ENCODE measurements around the gene MUSTN1.

The MUSTN1 gene

DNA sequence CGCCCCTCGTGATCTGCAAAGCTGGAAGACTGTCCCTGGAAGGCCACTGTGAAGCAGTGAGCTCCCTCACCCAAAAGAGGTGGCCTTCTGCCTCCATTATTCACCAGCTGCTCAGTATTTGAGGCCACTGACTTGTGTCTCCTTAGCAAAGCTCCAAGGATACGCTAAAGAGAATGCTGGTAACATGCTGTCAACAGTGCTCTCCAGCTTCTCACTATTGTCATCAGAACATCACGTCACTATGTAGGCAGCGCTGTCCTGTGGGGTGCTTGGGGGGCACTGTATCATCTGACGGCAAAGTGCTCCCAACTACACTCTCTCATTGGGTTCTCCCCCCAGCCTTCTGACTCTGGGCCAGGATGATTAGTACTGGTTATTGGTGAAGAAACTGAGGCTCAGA lies 18.6 kb downstream of the MUSTN1 start:
- no peak for TF ChIP-seq EZH2phosphoT487 (IDR thresholded peaks at IDR 0.05; ENCODE audit: borderline replicate concordance)
- TF ChIP-seq, protein P1, sequence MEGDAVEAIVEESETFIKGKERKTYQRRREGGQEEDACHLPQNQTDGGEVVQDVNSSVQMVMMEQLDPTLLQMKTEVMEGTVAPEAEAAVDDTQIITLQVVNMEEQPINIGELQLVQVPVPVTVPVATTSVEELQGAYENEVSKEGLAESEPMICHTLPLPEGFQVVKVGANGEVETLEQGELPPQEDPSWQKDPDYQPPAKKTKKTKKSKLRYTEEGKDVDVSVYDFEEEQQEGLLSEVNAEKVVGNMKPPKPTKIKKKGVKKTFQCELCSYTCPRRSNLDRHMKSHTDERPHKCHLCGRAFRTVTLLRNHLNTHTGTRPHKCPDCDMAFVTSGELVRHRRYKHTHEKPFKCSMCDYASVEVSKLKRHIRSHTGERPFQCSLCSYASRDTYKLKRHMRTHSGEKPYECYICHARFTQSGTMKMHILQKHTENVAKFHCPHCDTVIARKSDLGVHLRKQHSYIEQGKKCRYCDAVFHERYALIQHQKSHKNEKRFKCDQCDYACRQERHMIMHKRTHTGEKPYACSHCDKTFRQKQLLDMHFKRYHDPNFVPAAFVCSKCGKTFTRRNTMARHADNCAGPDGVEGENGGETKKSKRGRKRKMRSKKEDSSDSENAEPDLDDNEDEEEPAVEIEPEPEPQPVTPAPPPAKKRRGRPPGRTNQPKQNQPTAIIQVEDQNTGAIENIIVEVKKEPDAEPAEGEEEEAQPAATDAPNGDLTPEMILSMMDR (conservative IDR thresholded peaks at IDR 0.05; ENCODE audit: low read length), result no peak
- H3K4me2 ChIP-seq (ENCODE audit: low read depth, low read length, poor library complexity, severe bottlenecking), result no peak overlapping the region

DNA sequence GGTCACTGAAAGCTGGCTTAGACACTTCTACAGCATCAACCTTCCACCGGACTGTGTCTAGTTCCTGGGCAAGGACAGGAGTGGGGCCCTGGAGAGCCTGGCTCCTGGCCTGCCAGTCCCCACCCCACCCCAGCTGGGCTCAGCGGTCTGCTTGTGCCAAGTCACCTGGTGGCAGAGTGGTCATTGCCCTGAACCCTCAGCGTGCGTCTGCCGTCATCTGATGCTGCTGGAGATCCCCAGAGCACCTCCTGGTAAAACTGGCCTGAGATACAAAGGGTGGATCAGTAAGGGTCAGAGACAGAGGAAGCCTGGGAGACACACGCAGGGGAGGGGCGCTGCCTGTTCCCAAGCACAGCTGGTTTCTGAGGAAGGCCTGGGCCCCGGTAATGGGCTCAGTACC lies 21.0 kb downstream of the MUSTN1 start:
- Histone ChIP-seq H3K9ac (ENCODE audit: low read depth, low read length, poor library complexity, severe bottlenecking) (no peak overlapping the region), H3K9me2 (replicated peaks; ENCODE audit: low read depth, low read length) (no peaks in the 10 kb centered on the region), H3K79me2 (ENCODE audit: insufficient read depth, low read length) (no peaks in the 10 kb centered on the region), H3K27me3 (ENCODE audit: insufficient read depth, low read length, poor library complexity, severe bottlenecking) (no peaks in the 10 kb centered on the region), H3K4me3 (ENCODE audit: low read length, poor library complexity, severe bottlenecking) (no peak overlapping the region), H3K36me3 (ENCODE audit: insufficient read depth, low read length) (no peaks in the 10 kb centered on the region), H3K4me1 (ENCODE audit: insufficient read depth, low read length, poor library complexity, severe bottlenecking) (peaks cover 14% of the 10 kb centered on the region), H4K20me1 (ENCODE audit: insufficient read depth, low read length, poor library complexity, severe bottlenecking) (no peaks in the 10 kb centered on the region), H3K4me2 (ENCODE audit: low read depth, low read length, poor library complexity, severe bottlenecking) (no peak overlapping the region), H3F3A (ENCODE audit: low read depth) (no peaks in the 10 kb centered on the region), H3K9me3 (ENCODE audit: insufficient read depth, low read depth, low read length) (no peaks in the 10 kb centered on the region), H2AFZ (ENCODE audit: low read length) (no peak overlapping the region)
- TF ChIP-seq, protein P1 (conservative IDR thresholded peaks at IDR 0.05; ENCODE audit: low read length), result no peak
- no peak for TF ChIP-seq EZH2phosphoT487 (IDR thresholded peaks at IDR 0.05; ENCODE audit: borderline replicate concordance)

More for the DNA sequence above, 18.6 kb downstream of the MUSTN1 start:
- Histone ChIP-seq H3K4me3 (ENCODE audit: low read length, poor library complexity, severe bottlenecking) (no peak overlapping the region), H3K9me2 (replicated peaks; ENCODE audit: low read depth, low read length) (no peaks in the 10 kb centered on the region), H3K9me3 (ENCODE audit: insufficient read depth, low read depth, low read length) (no peaks in the 10 kb centered on the region), H2AFZ (ENCODE audit: low read length) (no peak overlapping the region), H3K4me1 (ENCODE audit: insufficient read depth, low read length, poor library complexity, severe bottlenecking) (no peaks in the 10 kb centered on the region), H4K20me1 (ENCODE audit: insufficient read depth, low read length, poor library complexity, severe bottlenecking) (no peaks in the 10 kb centered on the region), H3K9ac (ENCODE audit: low read depth, low read length, poor library complexity, severe bottlenecking) (no peak overlapping the region), H3K36me3 (ENCODE audit: insufficient read depth, low read length) (no peaks in the 10 kb centered on the region), H3K27me3 (ENCODE audit: insufficient read depth, low read length, poor library complexity, severe bottlenecking) (no peaks in the 10 kb centered on the region), H3K79me2 (ENCODE audit: insufficient read depth, low read length) (no peaks in the 10 kb centered on the region), H3F3A (ENCODE audit: low read depth) (no peaks in the 10 kb centered on the region)

DNA sequence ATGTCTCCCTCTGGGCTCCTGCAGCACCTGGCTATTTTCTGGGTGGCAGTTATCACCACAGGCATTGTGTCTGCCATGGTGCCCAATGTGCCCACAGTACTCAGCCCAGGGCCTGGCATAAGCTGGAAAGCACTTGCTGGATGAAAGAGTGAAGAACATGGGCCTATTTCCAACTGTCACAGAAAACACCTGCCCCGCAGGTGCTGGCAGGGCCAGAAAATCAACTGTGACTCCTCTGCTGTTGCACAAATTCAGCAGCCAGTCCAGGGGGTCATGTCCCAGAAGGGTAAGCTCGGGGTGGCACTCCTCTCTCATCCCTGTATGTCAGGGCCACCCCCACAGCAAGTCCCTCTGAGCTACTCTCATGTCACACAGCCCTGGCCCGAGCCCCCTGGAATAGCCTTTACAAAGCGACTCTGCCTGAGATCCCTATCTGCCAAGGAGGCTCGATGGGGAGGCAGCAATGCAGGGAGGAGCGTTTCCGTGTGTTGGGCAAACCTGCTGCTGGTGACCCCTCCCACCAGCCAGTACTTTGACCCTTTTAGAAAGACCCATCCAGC lies 23.3 kb downstream of the MUSTN1 start:
- Histone ChIP-seq H2AFZ (ENCODE audit: low read length) (no peak overlapping the region), H3K9me3 (ENCODE audit: insufficient read depth, low read depth, low read length) (no peaks in the 10 kb centered on the region), H3F3A (ENCODE audit: low read depth) (no peaks in the 10 kb centered on the region), H3K4me2 (ENCODE audit: low read depth, low read length, poor library complexity, severe bottlenecking) (no peak overlapping the region), H3K4me3 (ENCODE audit: low read length, poor library complexity, severe bottlenecking) (no peak overlapping the region), H3K27me3 (ENCODE audit: insufficient read depth, low read length, poor library complexity, severe bottlenecking) (no peaks in the 10 kb centered on the region), H3K79me2 (ENCODE audit: insufficient read depth, low read length) (no peaks in the 10 kb centered on the region), H3K9me2 (replicated peaks; ENCODE audit: low read depth, low read length) (no peaks in the 10 kb centered on the region), H3K36me3 (ENCODE audit: insufficient read depth, low read length) (no peaks in the 10 kb centered on the region), H3K4me1 (ENCODE audit: insufficient read depth, low read length, poor library complexity, severe bottlenecking) (peaks cover 14% of the 10 kb centered on the region), H3K9ac (ENCODE audit: low read depth, low read length, poor library complexity, severe bottlenecking) (no peak overlapping the region), H4K20me1 (ENCODE audit: insufficient read depth, low read length, poor library complexity, severe bottlenecking) (no peaks in the 10 kb centered on the region)
- TF ChIP-seq, protein P1 (conservative IDR thresholded peaks at IDR 0.05; ENCODE audit: low read length), result no peak
- no peak for TF ChIP-seq EZH2phosphoT487 (IDR thresholded peaks at IDR 0.05; ENCODE audit: borderline replicate concordance)
